Prostate gland (tissue), 2 donors: ENCODE data around the gene ANKRD13C. TPM values are rescaled to one million over a fixed set of nuclear protein-coding genes. Genes with fewer than 3 reads are reported as not detected.

Experiments used
- DNase-seq: peaks from one replicate; pipeline ENCODE4 v3.0.0-alpha.2; 2019; ENCODE audit warnings: low spot score
- H3K27ac ChIP-seq, 2 donors: fragments of 200-600 bp; sonication (generic); 2 replicates each; pipeline ENCODE4 v1.5.1; 2017 to 2019
- H3K27me3 ChIP-seq: fragments of 200-600 bp; sonication (generic); replicated peaks from 2 replicates; pipeline ENCODE4 v1.5.1; 2019; ENCODE audit not compliant: insufficient read depth
- H3K36me3 ChIP-seq, 2 donors: fragments of 200-600 bp; sonication (generic); 1 replicate in 1 of 2; 2 replicates in 1 of 2; pipeline versions ENCODE4 v1.5.1 to v1.8.1; 2017 to 2019
- H3K4me1 ChIP-seq: fragments of 200-600 bp; sonication (generic); replicated peaks from 2 replicates; pipeline ENCODE4 v1.5.1; 2019
- H3K4me3 ChIP-seq, 2 donors: fragments of 200-600 bp; sonication (generic); 2 replicates each; pipeline ENCODE4 v1.5.1; 2017 to 2019
- H3K9me3 ChIP-seq: fragments of 200-600 bp; sonication (generic); 2 replicates; pipeline ENCODE4 v1.5.1; 2017
- POLR2A ChIP-seq: fragments of 450-650 bp; IDR thresholded peaks from one replicate; pipeline ENCODE4 v1.6.1; 2016; ENCODE audit warnings: antibody characterized with exemption, mild to moderate bottlenecking
- POLR2AphosphoS5 ChIP-seq: sonication (generic); formaldehyde crosslinking; IDR thresholded peaks from one replicate; pipeline ENCODE4 v1.6.1; 2017; ENCODE audit warnings: antibody characterized with exemption
- WGBS: methylation state at CpG from one replicate; pipeline ENCODE4 v1.1.5; 2018; 5-methylcytosine and 5-hydroxymethylcytosine counted together
- intact Hi-C: fragments of 100-400 bp; cut with DNase I; formaldehyde crosslinking; loops from one replicate; pipeline ENCODE4 v1.14.2; 2022
- total RNA-seq, 2 donors: library from RNA; depleted of rRNA; stranded (reverse); fragments of >200 nt; gene quantifications; one replicate each; pipeline ENCODE4 v1.1.0, GENCODE V29; 2016
- TF ChIP-seq, protein P1 (sequence below), 4 experiments: fragments of 200-600 bp in 2 of 4; fragments of 450-650 bp in 2 of 4; sonication (generic) in 2 of 4; IDR thresholded peaks; 1 replicate in 3 of 4; 2 replicates in 1 of 4; pipeline ENCODE4 v1.5.1; 2016 to 2019; ENCODE audit warnings: antibody characterized with exemption in 4 of 4, mild to moderate bottlenecking in 2 of 4, moderate library complexity in 2 of 4

ANKRD13C gene
- total RNA-seq, 2 donors from 2014 or later: 21.7 to 26.2 TPM

DNA sequence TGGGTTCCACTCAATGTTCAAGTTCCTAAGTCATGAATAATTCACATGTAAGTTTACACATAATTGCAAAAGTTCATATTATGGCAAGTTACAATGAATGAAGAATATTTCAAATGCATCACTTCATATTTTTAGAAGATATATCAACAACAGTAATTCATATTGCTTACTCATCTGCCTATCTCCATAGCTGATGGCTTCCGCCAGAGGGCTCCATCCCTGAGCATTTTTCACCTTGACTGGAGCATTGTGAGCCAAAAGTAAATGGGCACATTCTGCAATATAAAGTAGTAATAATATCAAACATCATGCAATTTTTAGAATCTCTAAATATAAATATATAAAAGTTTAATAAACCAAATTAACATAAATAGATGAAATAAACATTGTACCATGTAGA lies 29.8 kb downstream of the ANKRD13C start:
- H3K4me3 ChIP-seq: no peak overlapping the region
- intact Hi-C loops: no loop called here
- H3K4me1 ChIP-seq: peaks cover 3% of the 10 kb centered on the region
- H3K27me3 ChIP-seq: no peaks in the 10 kb centered on the region
- DNase-seq: no peak
- no peaks in the 10 kb centered on the region for H3K36me3 ChIP-seq
- no peak overlapping the region for H3K27ac ChIP-seq
- 92% methylated on average over 1 of the region's 1 CpG for WGBS
- no peaks in the 10 kb centered on the region for H3K9me3 ChIP-seq
- TF ChIP-seq, protein P1, sequence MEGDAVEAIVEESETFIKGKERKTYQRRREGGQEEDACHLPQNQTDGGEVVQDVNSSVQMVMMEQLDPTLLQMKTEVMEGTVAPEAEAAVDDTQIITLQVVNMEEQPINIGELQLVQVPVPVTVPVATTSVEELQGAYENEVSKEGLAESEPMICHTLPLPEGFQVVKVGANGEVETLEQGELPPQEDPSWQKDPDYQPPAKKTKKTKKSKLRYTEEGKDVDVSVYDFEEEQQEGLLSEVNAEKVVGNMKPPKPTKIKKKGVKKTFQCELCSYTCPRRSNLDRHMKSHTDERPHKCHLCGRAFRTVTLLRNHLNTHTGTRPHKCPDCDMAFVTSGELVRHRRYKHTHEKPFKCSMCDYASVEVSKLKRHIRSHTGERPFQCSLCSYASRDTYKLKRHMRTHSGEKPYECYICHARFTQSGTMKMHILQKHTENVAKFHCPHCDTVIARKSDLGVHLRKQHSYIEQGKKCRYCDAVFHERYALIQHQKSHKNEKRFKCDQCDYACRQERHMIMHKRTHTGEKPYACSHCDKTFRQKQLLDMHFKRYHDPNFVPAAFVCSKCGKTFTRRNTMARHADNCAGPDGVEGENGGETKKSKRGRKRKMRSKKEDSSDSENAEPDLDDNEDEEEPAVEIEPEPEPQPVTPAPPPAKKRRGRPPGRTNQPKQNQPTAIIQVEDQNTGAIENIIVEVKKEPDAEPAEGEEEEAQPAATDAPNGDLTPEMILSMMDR (IDR thresholded peaks at IDR 0.05): no peak
- TF ChIP-seq POLR2A (no peak), POLR2AphosphoS5 (no peak)

DNA sequence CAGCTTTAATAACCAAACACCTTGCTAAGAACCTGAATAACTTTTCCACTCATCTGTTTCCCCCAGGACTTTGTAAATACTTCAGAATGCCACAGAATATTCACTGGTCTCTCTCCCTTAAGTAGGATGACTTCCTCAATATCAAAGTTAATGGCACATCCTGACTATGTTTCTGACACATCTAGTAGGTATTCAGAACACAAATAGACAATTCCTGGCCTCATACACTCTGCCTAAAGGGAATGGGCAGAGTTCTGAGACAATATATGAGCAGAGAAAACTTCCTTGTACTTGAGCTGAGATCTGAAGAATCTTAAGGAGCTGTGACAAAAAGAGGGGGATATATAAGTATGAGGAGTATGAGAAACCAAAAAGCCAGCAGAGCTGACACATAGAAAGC lies 34.8 kb downstream of the ANKRD13C start:
- H3K4me1 ChIP-seq: no peaks in the 10 kb centered on the region
- H3K36me3 ChIP-seq: no peaks in the 10 kb centered on the region
- DNase-seq: no peak
- no peaks in the 10 kb centered on the region for H3K27me3 ChIP-seq
- TF ChIP-seq POLR2A (no peak), POLR2AphosphoS5 (no peak)
- TF ChIP-seq, protein P1 (IDR thresholded peaks at IDR 0.05): no peak
- intact Hi-C loops: no loop called here
- no peak overlapping the region for H3K4me3 ChIP-seq
- H3K27ac ChIP-seq: no peak overlapping the region
- H3K9me3 ChIP-seq: no peaks in the 10 kb centered on the region

DNA sequence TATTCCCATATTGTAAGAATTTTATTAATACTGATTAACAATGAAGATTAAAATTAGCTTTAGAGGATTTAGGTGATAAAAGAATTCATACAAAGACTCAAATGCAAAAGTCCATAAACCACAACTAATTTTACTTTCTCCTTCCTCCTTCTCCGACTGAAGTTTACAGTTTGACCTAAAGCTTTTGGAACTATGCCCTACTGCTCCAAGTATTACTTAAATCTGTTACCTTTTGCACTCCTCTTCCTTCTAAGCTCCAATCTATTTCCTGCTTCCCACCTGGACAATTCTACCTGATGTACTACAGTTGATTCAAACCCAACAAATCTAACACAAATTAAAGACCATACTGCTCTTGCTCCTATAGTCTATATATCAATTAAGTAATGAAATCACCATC lies 36.3 kb downstream of the ANKRD13C start:
- Histone ChIP-seq H3K27ac (no peak overlapping the region), H3K27me3 (no peaks in the 10 kb centered on the region), H3K36me3 (no peaks in the 10 kb centered on the region), H3K4me1 (no peaks in the 10 kb centered on the region), H3K4me3 (no peak overlapping the region), H3K9me3 (no peaks in the 10 kb centered on the region)
- intact Hi-C loops: no loop called here
- TF ChIP-seq, protein P1 (IDR thresholded peaks at IDR 0.05): no peak
- TF ChIP-seq POLR2A (no peak), POLR2AphosphoS5 (no peak)
- 35% methylated on average over 1 of the region's 1 CpG for WGBS
- no peak for DNase-seq

DNA sequence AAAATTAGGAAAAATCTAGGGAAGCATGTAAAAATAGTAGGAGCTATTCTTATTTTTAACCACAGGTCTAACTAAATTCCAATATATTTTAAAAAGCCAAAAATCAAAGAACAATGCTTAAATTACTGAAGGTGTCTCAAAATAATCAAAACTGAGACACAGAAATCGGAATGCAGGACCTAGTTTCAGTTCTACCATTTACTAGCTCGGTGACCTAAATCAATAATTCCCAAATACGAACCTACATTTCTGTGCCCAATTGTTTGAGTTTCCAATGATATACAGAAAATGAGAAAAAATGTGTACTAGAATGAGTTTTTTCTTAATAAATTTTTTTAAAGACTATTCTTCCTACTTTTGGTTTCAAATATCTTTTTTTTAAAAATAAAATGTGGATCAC lies 37.4 kb downstream of the ANKRD13C start:
- Histone ChIP-seq H3K4me3 (no peak overlapping the region), H3K4me1 (no peaks in the 10 kb centered on the region), H3K36me3 (no peaks in the 10 kb centered on the region), H3K27ac (no peak overlapping the region), H3K27me3 (no peaks in the 10 kb centered on the region), H3K9me3 (no peaks in the 10 kb centered on the region)
- 96% methylated on average over 3 of the region's 3 CpGs for WGBS
- TF ChIP-seq POLR2AphosphoS5: no peak
- TF ChIP-seq POLR2A: no peak
- TF ChIP-seq, protein P1 (IDR thresholded peaks at IDR 0.05): no peak
- intact Hi-C loops: no loop called here
- no peak for DNase-seq

DNA sequence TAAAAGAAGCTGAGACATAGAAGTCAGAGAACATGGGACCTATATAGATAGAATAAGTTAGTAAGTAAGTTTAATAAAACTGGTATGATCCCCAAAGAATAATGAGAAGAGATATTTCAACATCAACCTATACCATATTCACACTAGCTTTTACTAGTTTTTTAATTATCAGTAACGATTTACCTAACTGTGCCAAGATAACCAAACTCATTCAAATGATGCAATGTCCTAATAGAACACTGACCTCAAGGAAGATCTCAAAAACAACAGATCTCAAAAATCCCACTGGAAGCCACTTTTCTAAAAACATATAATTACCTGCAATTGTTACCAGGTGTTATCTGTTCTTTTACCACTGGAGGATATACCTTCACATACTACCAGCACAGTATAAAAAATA lies 38.7 kb downstream of the ANKRD13C start:
- TF ChIP-seq, protein P1 (IDR thresholded peaks at IDR 0.05): no peak
- no peak for TF ChIP-seq POLR2AphosphoS5
- TF ChIP-seq POLR2A: no peak
- Histone ChIP-seq H3K27ac (no peak overlapping the region), H3K27me3 (no peaks in the 10 kb centered on the region), H3K36me3 (no peaks in the 10 kb centered on the region), H3K4me3 (no peak overlapping the region), H3K9me3 (no peaks in the 10 kb centered on the region), H3K4me1 (no peaks in the 10 kb centered on the region)
- intact Hi-C loops: no loop called here
- DNase-seq: no peak
- 80% methylated on average over 1 of the region's 1 CpG for WGBS
